HEK293 (cell line): ENCODE results near the gene SOX18.

Experiments used
- PATZ1 ChIP-seq: fragments of 450-650 bp; formaldehyde crosslinking; IDR thresholded peaks from 2 replicates; pipeline ENCODE4 v1.5.1; 2016; ENCODE audit warnings: missing biosample characterization, missing genetic modification characterization
- PRDM4 ChIP-seq: fragments of 450-650 bp; formaldehyde crosslinking; IDR thresholded peaks from 2 replicates; pipeline ENCODE4 v1.5.1; 2017; ENCODE audit warnings: missing biosample characterization, missing genetic modification characterization
- ZBTB11 ChIP-seq: fragments of 450-650 bp; formaldehyde crosslinking; conservative IDR thresholded peaks from 2 replicates; pipeline ENCODE4 v1.5.1; 2016; ENCODE audit warnings: low read depth, missing biosample characterization, missing genetic modification characterization
- ZEB2 ChIP-seq: fragments of 450-650 bp; formaldehyde crosslinking; IDR thresholded peaks from 2 replicates; pipeline ENCODE4 v1.5.1; 2016; ENCODE audit warnings: missing biosample characterization, missing genetic modification characterization
- ZNF202 ChIP-seq: fragments of 450-650 bp; formaldehyde crosslinking; IDR thresholded peaks from 2 replicates; pipeline ENCODE4 v1.5.1; 2016; ENCODE audit warnings: missing biosample characterization, missing genetic modification characterization, borderline replicate concordance
- ZNF24 ChIP-seq: fragments of 450-650 bp; formaldehyde crosslinking; IDR thresholded peaks from 2 replicates; pipeline ENCODE4 v1.5.1; 2016; ENCODE audit warnings: missing biosample characterization, missing genetic modification characterization
- ZNF391 ChIP-seq: fragments of 450-650 bp; formaldehyde crosslinking; IDR thresholded peaks from 2 replicates; pipeline ENCODE4 v1.5.1; 2016; ENCODE audit warnings: low read depth, missing biosample characterization, missing genetic modification characterization, borderline replicate concordance
- ZNF510 ChIP-seq: fragments of 450-650 bp; formaldehyde crosslinking; IDR thresholded peaks from 2 replicates; pipeline ENCODE4 v1.5.1; 2018; ENCODE audit warnings: mild to moderate bottlenecking, missing genetic modification characterization, missing biosample characterization; ENCODE audit not compliant: insufficient replicate concordance
- ZNF518A ChIP-seq: fragments of 450-650 bp; formaldehyde crosslinking; conservative IDR thresholded peaks from 2 replicates; pipeline ENCODE4 v1.5.1; 2016; ENCODE audit warnings: low read depth, missing biosample characterization, missing genetic modification characterization
- ZNF529 ChIP-seq: fragments of 450-650 bp; formaldehyde crosslinking; IDR thresholded peaks from 2 replicates; pipeline ENCODE4 v1.5.1; 2017; ENCODE audit warnings: missing genetic modification characterization, missing biosample characterization; ENCODE audit not compliant: insufficient replicate concordance
- ZNF530 ChIP-seq: fragments of 450-650 bp; formaldehyde crosslinking; IDR thresholded peaks from 2 replicates; pipeline ENCODE4 v1.5.1; 2016; ENCODE audit warnings: low read depth, missing biosample characterization, missing genetic modification characterization
- ZNF561 ChIP-seq: fragments of 450-650 bp; IDR thresholded peaks from 2 replicates; pipeline ENCODE4 v1.5.1; 2018; ENCODE audit warnings: missing biosample characterization, missing genetic modification characterization, borderline replicate concordance
- ZNF600 ChIP-seq: fragments of 450-650 bp; formaldehyde crosslinking; IDR thresholded peaks from 2 replicates; pipeline ENCODE4 v1.5.1; 2016; ENCODE audit warnings: missing biosample characterization, missing genetic modification characterization
- ZNF610 ChIP-seq: fragments of 450-650 bp; formaldehyde crosslinking; IDR thresholded peaks from 2 replicates; pipeline ENCODE4 v1.5.1; 2016; ENCODE audit warnings: missing biosample characterization, missing genetic modification characterization, borderline replicate concordance
- ZNF692 ChIP-seq: fragments of 450-650 bp; formaldehyde crosslinking; IDR thresholded peaks from 2 replicates; pipeline ENCODE4 v1.5.1; 2016; ENCODE audit warnings: missing biosample characterization, missing genetic modification characterization
- ZNF704 ChIP-seq: fragments of 450-650 bp; formaldehyde crosslinking; IDR thresholded peaks from 2 replicates; pipeline ENCODE4 v1.5.1; 2016; ENCODE audit warnings: missing biosample characterization, missing genetic modification characterization
- ZNF707 ChIP-seq: fragments of 450-650 bp; formaldehyde crosslinking; IDR thresholded peaks from 2 replicates; pipeline ENCODE4 v1.5.1; 2016; ENCODE audit warnings: missing biosample characterization, missing genetic modification characterization
- ZNF768 ChIP-seq: fragments of 450-650 bp; formaldehyde crosslinking; IDR thresholded peaks from 2 replicates; pipeline ENCODE4 v1.5.1; 2018; ENCODE audit warnings: missing biosample characterization, mild to moderate bottlenecking, missing genetic modification characterization
- ZSCAN5A ChIP-seq: fragments of 450-650 bp; formaldehyde crosslinking; IDR thresholded peaks from 2 replicates; pipeline ENCODE4 v1.5.1; 2016; ENCODE audit warnings: missing biosample characterization, missing genetic modification characterization
- ZXDB ChIP-seq: fragments of 450-650 bp; formaldehyde crosslinking; IDR thresholded peaks from 2 replicates; pipeline ENCODE4 v1.5.1; 2016; ENCODE audit warnings: missing biosample characterization, missing genetic modification characterization

SOX18 gene

GRCh38 chr20:64038565-64039292 is 10.7 kb downstream of the SOX18 start (continued):
- TF ChIP-seq ZNF692 (tag by site-specific recombination) (peak; percentile 72), ZNF202 (tag by site-specific recombination) (no peak), ZNF518A (tag by site-specific recombination) (no peak), ZNF510 (tag by site-specific recombination) (no peak), ZEB2 (tag by site-specific recombination) (peak; percentile 71), ZNF529 (tag by site-specific recombination) (no peak), ZNF600 (tag by site-specific recombination) (peak; percentile 59; the same call in 1 of the 2 replicates), ZNF24 (tag by site-specific recombination) (no peak), ZNF707 (tag by site-specific recombination) (no peak), ZNF610 (peak; percentile 45; the same call in 1 of the 2 replicates), ZNF391 (tag by site-specific recombination) (0 out of 2 replicates have a peak, but pooled peaks have one; percentile 56), ZXDB (peak; percentile 69), ZNF561 (tag by site-specific recombination) (peak; percentile 65; the same call in 1 of the 2 replicates), PATZ1 (tag by site-specific recombination) (peak; percentile 88), ZNF768 (tag by site-specific recombination) (no peak), ZSCAN5A (0 out of 2 replicates have a peak, but pooled peaks have one; percentile 16), ZBTB11 (tag by site-specific recombination) (peak; percentile 56; the same call in 1 of the 2 replicates), ZNF530 (tag by site-specific recombination) (no peak), ZNF704 (tag by site-specific recombination) (no peak), PRDM4 (tag by site-specific recombination) (0 out of 2 replicates have a peak, but pooled peaks have one; percentile 12)
